IMR-90 (cell line): ENCODE data around the gene NEAT1. TPM values are rescaled to one million over a fixed set of nuclear protein-coding genes. Genes with fewer than 3 reads are reported as not detected.

Source experiments
- ATAC-seq: fragments of 200-7000 bp; cut with Tn5 transposase; 2 replicates; pipeline ENCODE4 v1.9.1; 2020; ENCODE audit warnings: low read depth, mild to moderate bottlenecking, moderate library complexity
- BruUV-seq: library from RNA; stranded (reverse); fragments of 400-500 nt; replicated peaks from 2 replicates; lab custom pipeline; 2021; lab: Mats Ljungman, UMichigan
- CTCF ChIA-PET: fragments of 300-600 bp; formaldehyde crosslinking; extraction: SDS; loops from one replicate; lab custom pipeline; 2021; ENCODE audit warnings: antibody characterized with exemption; lab: Yijun Ruan, JAX
- POLR2A ChIA-PET: fragments of 300-600 bp; sonication (Branson Sonifier 250); formaldehyde crosslinking; loops from one replicate; lab custom pipeline; 2022; ENCODE audit warnings: antibody characterized with exemption; ENCODE audit not compliant: unreplicated experiment; lab: Charles Lee
- DNase-seq: peaks from one replicate; pipeline ENCODE4 v3.0.0; 2013
- H2AFZ ChIP-seq: replicated peaks from 2 replicates; pipeline ENCODE3; 2013; ENCODE audit warnings: low read length, mild to moderate bottlenecking; ENCODE audit not compliant: poor library complexity
- H2AK5ac ChIP-seq: 2 replicates; pipeline ENCODE4 v1.6.1; 2013; ENCODE audit warnings: low read depth, low read length, inconsistent platforms
- H2AK9ac ChIP-seq: replicated peaks from 2 replicates; pipeline ENCODE3; 2013; ENCODE audit warnings: mild to moderate bottlenecking, low read depth, low read length, moderate library complexity; ENCODE audit not compliant: poor library complexity
- H2BK120ac ChIP-seq: 2 replicates; pipeline ENCODE4 v1.6.1; 2013; ENCODE audit warnings: low read depth, low read length, inconsistent platforms
- H2BK15ac ChIP-seq: 3 replicates; pipeline ENCODE4 v1.6.1; 2013; ENCODE audit warnings: low read depth, low read length, inconsistent platforms
- H2BK20ac ChIP-seq: 2 replicates; pipeline ENCODE4 v1.6.1; 2013; ENCODE audit warnings: low read depth, mild to moderate bottlenecking, inconsistent platforms, low read length, moderate library complexity
- H2BK5ac ChIP-seq: 2 replicates; pipeline ENCODE4 v1.6.1; 2013; ENCODE audit warnings: mild to moderate bottlenecking, low read depth, low read length, inconsistent platforms; ENCODE audit not compliant: poor library complexity, severe bottlenecking
- H3K14ac ChIP-seq: replicated peaks from 2 replicates; pipeline ENCODE4 v1.6.1; 2013; ENCODE audit warnings: low read depth, low read length, inconsistent platforms
- H3K18ac ChIP-seq: 2 replicates; pipeline ENCODE4 v1.6.1; 2013; ENCODE audit warnings: low read depth, low read length, control low read depth
- H3K23ac ChIP-seq: 2 replicates; pipeline ENCODE4 v1.6.1; 2013; ENCODE audit warnings: low read depth, low read length, inconsistent platforms
- H3K27ac ChIP-seq: 2 replicates; pipeline ENCODE4 v1.5.1; 2013; ENCODE audit warnings: mild to moderate bottlenecking, control low read depth, low read length; ENCODE audit not compliant: insufficient read depth
- H3K27me3 ChIP-seq: 2 replicates; pipeline ENCODE4 v1.6.1; 2013; ENCODE audit warnings: low read length; ENCODE audit not compliant: control insufficient read depth, insufficient read depth
- H3K36me3 ChIP-seq: 2 replicates; pipeline ENCODE4 v1.6.1; 2013; ENCODE audit warnings: low read length, mixed read lengths; ENCODE audit not compliant: control insufficient read depth, insufficient read depth
- H3K4ac ChIP-seq: 2 replicates; pipeline ENCODE4 v1.6.1; 2013; ENCODE audit warnings: low read depth, low read length, inconsistent platforms
- H3K4me1 ChIP-seq: 2 replicates; pipeline ENCODE4 v1.6.1; 2013; ENCODE audit warnings: low read length, mixed read lengths; ENCODE audit not compliant: control insufficient read depth, insufficient read depth
- H3K4me2 ChIP-seq: 2 replicates; pipeline ENCODE4 v1.6.1; 2013; ENCODE audit warnings: low read depth, mild to moderate bottlenecking, control low read depth, low read length, moderate library complexity
- H3K4me3 ChIP-seq: 2 replicates; pipeline ENCODE4 v1.5.1; 2013; ENCODE audit warnings: low read depth, mild to moderate bottlenecking, control low read depth, low read length, moderate library complexity; ENCODE audit not compliant: insufficient read depth
- H3K56ac ChIP-seq: 2 replicates; pipeline ENCODE4 v1.6.1; 2013; ENCODE audit warnings: low read length, inconsistent platforms; ENCODE audit not compliant: insufficient read depth; ENCODE audit errors: extremely low read depth
- H3K79me1 ChIP-seq, 2 experiments: 2 replicates each; pipeline ENCODE4 v1.6.1; 2013; ENCODE audit warnings: low read length in 2 of 2, inconsistent platforms in 1 of 2, low read depth in 1 of 2
- H3K9ac ChIP-seq: 2 replicates; pipeline ENCODE4 v1.6.1; 2013; ENCODE audit warnings: low read depth, low read length, control low read depth
- H3K9me1 ChIP-seq: 2 replicates; pipeline ENCODE4 v1.6.1; 2013; ENCODE audit warnings: low read length, inconsistent platforms; ENCODE audit not compliant: insufficient read depth
- H3K9me3 ChIP-seq: 2 replicates; pipeline ENCODE4 v1.6.1; 2013; ENCODE audit warnings: low read length; ENCODE audit not compliant: control insufficient read depth, insufficient read depth
- H4K20me1 ChIP-seq: 2 replicates; pipeline ENCODE4 v1.6.1; 2013; ENCODE audit warnings: low read length, inconsistent platforms; ENCODE audit not compliant: insufficient read depth
- H4K5ac ChIP-seq: 2 replicates; pipeline ENCODE4 v1.6.1; 2013; ENCODE audit warnings: mild to moderate bottlenecking, low read depth, low read length, control low read depth
- H4K8ac ChIP-seq, 2 experiments: 2 replicates each; pipeline ENCODE4 v1.6.1; 2013; ENCODE audit warnings: low read depth in 2 of 2, low read length in 2 of 2, control low read depth in 1 of 2, inconsistent platforms in 1 of 2
- H4K91ac ChIP-seq: 2 replicates; pipeline ENCODE4 v1.6.1; 2013; ENCODE audit warnings: low read depth, low read length, inconsistent platforms; ENCODE audit not compliant: insufficient read depth
- CEBPB ChIP-seq: IDR thresholded peaks from 2 replicates; pipeline ENCODE4 v1.6.1; 2012; ENCODE audit warnings: low read depth, low read length, improper control_type of control experiment
- POLR2A ChIP-seq: IDR thresholded peaks from 2 replicates; pipeline ENCODE4 v1.6.1; 2012; ENCODE audit warnings: mild to moderate bottlenecking, low read depth, low read length
- RFX5 ChIP-seq: IDR thresholded peaks from 2 replicates; pipeline ENCODE4 v1.8.0; 2012; ENCODE audit warnings: low read depth, mild to moderate bottlenecking, low read length, moderate library complexity
- WGBS, 2 experiments: methylation state at CpG; one replicate each; pipeline versions ENCODE4 v1.1.5 to v1.1.7; 2013; ENCODE audit warnings: missing lambda C conversion rate in 2 of 2; ENCODE audit not compliant: insufficient read length in 1 of 2; ENCODE audit errors: extremely low coverage in 2 of 2; 5-methylcytosine and 5-hydroxymethylcytosine counted together
- dilution Hi-C: fragments of 300-500 bp; cut with HindIII; formaldehyde crosslinking; loops from one replicate; pipeline ENCODE4 v1.14.3; 2018; ENCODE audit warnings: low sequenced_read_pairs; ENCODE audit not compliant: unreplicated experiment
- in situ Hi-C: fragments of 300-500 bp; cut with MboI; formaldehyde crosslinking; loops from 3 replicates; pipeline ENCODE4 v1.14.3; 2019; ENCODE audit warnings: low sequenced_read_pairs, inconsistent platforms, mixed read lengths
- intact Hi-C: fragments of 100-400 bp; cut with micrococcal nuclease; formaldehyde crosslinking; loops from 2 replicates; pipeline ENCODE4 v1.10.0; 2022
- polyA plus RNA-seq, 3 experiments: library from polyadenylated mRNA; depleted of rRNA; stranded (reverse); fragments of >200 nt; gene quantifications; 2 replicates each; pipeline ENCODE4 v1.2.3, GENCODE V29; 2012; ENCODE audit warnings: low replicate concordance in 1 of 3
- total RNA-seq: library from RNA; depleted of rRNA; stranded (reverse); fragments of >200 nt; gene quantifications from 2 replicates; pipeline ENCODE4 v1.2.3, GENCODE V29; 2012

The NEAT1 gene
- total and polyA plus RNA-seq, 2 of the 4 experiments (the other 2 are of a cell fraction) = 30.1 to 114 TPM

DNA sequence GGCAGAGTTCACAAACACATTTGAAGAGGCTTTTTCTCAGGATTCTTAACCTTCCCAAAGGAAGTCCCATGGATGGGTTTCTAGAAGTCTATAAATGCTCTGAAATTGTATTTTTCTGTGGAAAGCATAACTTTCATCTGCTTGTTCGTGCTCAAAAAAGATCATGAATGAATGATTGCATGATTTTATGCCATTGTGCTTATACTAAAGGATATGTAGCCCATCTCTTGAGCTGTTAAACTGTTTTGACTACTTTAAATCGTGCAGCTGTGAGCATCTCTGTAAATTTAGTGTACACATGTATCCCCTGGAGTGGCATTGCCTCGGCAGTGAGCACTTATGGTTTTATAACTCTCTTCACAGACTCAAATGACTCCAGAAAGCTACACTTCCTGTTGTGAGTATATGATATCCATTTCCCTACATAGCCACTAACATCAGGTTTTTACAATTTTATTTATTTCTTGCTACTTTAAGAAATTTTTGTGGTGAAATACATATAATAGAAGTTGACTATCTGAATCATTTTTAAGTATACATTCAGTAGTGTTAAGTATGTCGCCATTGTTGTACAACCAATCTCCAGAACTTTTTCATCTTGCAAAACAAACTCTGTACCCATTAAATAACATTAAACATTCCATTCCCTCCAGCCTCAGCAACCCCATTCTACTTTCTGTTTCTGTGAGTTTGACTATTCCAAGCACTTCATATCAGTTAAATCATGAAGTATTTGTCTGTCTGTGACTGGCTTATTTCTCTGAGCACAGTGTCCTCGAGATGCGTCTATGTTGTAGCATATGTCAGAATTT, 8.0 kb downstream of the NEAT1 start:
- H3K4ac ChIP-seq = no peak overlapping the region
- peaks cover 5 to 33% of the 10 kb centered on the region in 2 experiments; a peak in 3 of 4 replicates for H3K79me1 ChIP-seq
- peak overlapping the region; percentile 35; the same call in 1 of the 2 replicates for H3K4me3 ChIP-seq
- ChIA-PET CTCF (interaction anchor here (1.0 kb wide), 1 partner anchor 14 kb away, joined by 3 read pairs; no protein-coding TSS in a partner anchor), POLR2A (interaction anchor here (0.7 to 1.7 kb wide), 4 partner anchors 11 to 77 kb away, joined by 3 to 6 read pairs (median 4); partner anchors contain the start of gene MALAT1)
- H3K14ac ChIP-seq = no peak overlapping the region
- H3K9ac ChIP-seq = no peak overlapping the region
- no peak overlapping the region for H4K91ac ChIP-seq
- in situ Hi-C loops = no loop called here
- no peaks in the 10 kb centered on the region for H3K27me3 ChIP-seq
- DNase-seq (peak; percentile 69), ATAC-seq (peak; percentile 2)
- peak overlapping the region; percentile 14 for H2BK5ac ChIP-seq
- no peaks in the 10 kb centered on the region; the same call in 1 of the 2 replicates for H3K9me1 ChIP-seq
- H3K56ac ChIP-seq = 0 out of 2 replicates have a peak overlapping the region, but pooled peaks have one; percentile 3
- H3K4me1 ChIP-seq = peaks cover 2% of the 10 kb centered on the region; the same call in 1 of the 2 replicates
- no peaks in the 10 kb centered on the region for H3K9me3 ChIP-seq
- H3K18ac ChIP-seq = no peak overlapping the region
- WGBS, 2 experiments = 60% methylated on average over 1 of the region's 6 CpGs; no CpG with 5 or more reads in 1 of the 2 experiments
- H4K5ac ChIP-seq = no peak overlapping the region
- peak overlapping the region; percentile 6; the same call in 1 of the 2 replicates for H3K23ac ChIP-seq
- H2BK120ac ChIP-seq = no peak overlapping the region
- H2AFZ ChIP-seq = no peak overlapping the region
- H3K4me2 ChIP-seq = peak overlapping the region; percentile 81
- H2AK5ac ChIP-seq = no peak overlapping the region
- BruUV-seq = no TSS peak
- no peak overlapping the region for H2AK9ac ChIP-seq
- H4K20me1 ChIP-seq = peaks cover 97% of the 10 kb centered on the region
- H2BK20ac ChIP-seq = no peak overlapping the region
- peaks cover 36% of the 10 kb centered on the region for H3K36me3 ChIP-seq
- H3K27ac ChIP-seq = no peak overlapping the region
- dilution Hi-C loops = no loop called here
- H2BK15ac ChIP-seq = no peak overlapping the region
- TF ChIP-seq CEBPB (no peak), POLR2A (peak; percentile 66), RFX5 (no peak)
- intact Hi-C loops = loop anchor here (5.0 kb wide), 1 partner anchor 82 kb away; no protein-coding TSS in a partner anchor
- H4K8ac ChIP-seq = no peak overlapping the region
